Upper lobe of right lung (tissue), 1 donor: ENCODE measurements around the gene PLXND1. TPM values are rescaled to one million over a fixed set of nuclear protein-coding genes. Genes with fewer than 3 reads are reported as not detected.
"Not testable (repeated sequence)": the region's sequence is repeated elsewhere in the genome, so short reads cannot be mapped to it uniquely, and the experiment has no call there.

Source experiments
- ATAC-seq: fragments of 200-7000 bp; cut with Tn5 transposase; one replicate; pipeline ENCODE4 v1.9.1; 2020; ENCODE audit warnings: mild to moderate bottlenecking, moderate library complexity
- DNase-seq: peaks from one replicate; pipeline ENCODE4 v3.0.0-alpha.2; 2020
- H3K27ac ChIP-seq: fragments of 200-600 bp; one replicate; pipeline ENCODE4 v1.8.0; 2022
- H3K27me3 ChIP-seq: fragments of 200-600 bp; one replicate; pipeline ENCODE4 v1.8.0; 2022; ENCODE audit warnings: mild to moderate bottlenecking
- H3K36me3 ChIP-seq: fragments of 200-600 bp; one replicate; pipeline ENCODE4 v1.8.0; 2022
- H3K4me1 ChIP-seq: fragments of 200-600 bp; one replicate; pipeline ENCODE4 v1.8.0; 2022
- H3K4me3 ChIP-seq: fragments of 200-600 bp; one replicate; pipeline ENCODE4 v1.8.0; 2022; ENCODE audit warnings: mild to moderate bottlenecking
- H3K9me3 ChIP-seq: fragments of 200-600 bp; one replicate; pipeline ENCODE4 v1.8.0; 2022
- CTCF ChIP-seq: fragments of 200-600 bp; IDR thresholded peaks from one replicate; pipeline ENCODE4 v1.8.0; 2022; ENCODE audit warnings: antibody characterized with exemption
- intact Hi-C: fragments of 100-400 bp; cut with DNase I; formaldehyde crosslinking; loops from one replicate; pipeline ENCODE4 v1.11.0; 2022
- total RNA-seq: library from RNA; stranded (reverse); fragmentation: NEBNext Ultra II Directional; extraction: Animal tissue kit (Norgen Biotek cat#: 25700); gene quantifications from one replicate; pipeline ENCODE4 v1.2.1, GENCODE V29; 2021
- donor health status: DM: no; HTN: yes; CAD: no; lungs with severe emphysema.

The PLXND1 gene
- total RNA-seq, 1 donor from 2014 or later: 284 TPM

GRCh38 chr3:129519449-129519848 lies 87.0 kb downstream of the PLXND1 start:
- DNase-seq (no peak), ATAC-seq (no peak)
- no peak for TF ChIP-seq CTCF
- Histone ChIP-seq H3K36me3 (no peaks in the 10 kb centered on the region), H3K9me3 (no peaks in the 10 kb centered on the region), H3K27ac (no peak overlapping the region), H3K27me3 (no peaks in the 10 kb centered on the region), H3K4me1 (no peaks in the 10 kb centered on the region), H3K4me3 (no peak overlapping the region)
- intact Hi-C loops: no loop called here

- DNase-seq (peak; percentile 51), ATAC-seq (no peak)
- Histone ChIP-seq H3K36me3 (no peaks in the 10 kb centered on the region), H3K4me1 (no peaks in the 10 kb centered on the region), H3K27ac (no peak overlapping the region), H3K27me3 (no peaks in the 10 kb centered on the region), H3K4me3 (no peak overlapping the region), H3K9me3 (no peaks in the 10 kb centered on the region)
- intact Hi-C loops: no loop called here
- no peak for TF ChIP-seq CTCF
Observed at GRCh38 chr3:129518581-129518980, 87.9 kb downstream of the PLXND1 start.

- H3K27me3 ChIP-seq: no peaks in the 10 kb centered on the region
- ATAC-seq: no peak
- H3K4me1 ChIP-seq: no peaks in the 10 kb centered on the region
- no peak for TF ChIP-seq CTCF
- H3K27ac ChIP-seq: no peak overlapping the region
- intact Hi-C loops: no loop called here
- H3K9me3 ChIP-seq: no peaks in the 10 kb centered on the region
- H3K4me3 ChIP-seq: no peak overlapping the region
- H3K36me3 ChIP-seq: no peaks in the 10 kb centered on the region
- peak; percentile 46 for DNase-seq
Observed at GRCh38 chr3:129518038-129518561, 88.4 kb downstream of the PLXND1 start.

- TF ChIP-seq CTCF: no peak
- H3K4me1 ChIP-seq: no peaks in the 10 kb centered on the region
- intact Hi-C loops: no loop called here
- no peaks in the 10 kb centered on the region for H3K9me3 ChIP-seq
- peaks cover 5% of the 10 kb centered on the region for H3K36me3 ChIP-seq
- H3K27me3 ChIP-seq: no peaks in the 10 kb centered on the region
- H3K4me3 ChIP-seq: no peak overlapping the region
- ATAC-seq: no peak
- no peak overlapping the region for H3K27ac ChIP-seq
- peak; percentile 53 for DNase-seq
Observed at GRCh38 chr3:129517516-129517915, 89.0 kb downstream of the PLXND1 start.

- H3K27ac ChIP-seq, ATAC-seq, intact Hi-C loops, DNase-seq, H3K27me3 ChIP-seq, H3K4me1 ChIP-seq, H3K4me3 ChIP-seq, H3K9me3 ChIP-seq: not testable (repeated sequence)
- peaks cover 10% of the 10 kb centered on the region for H3K36me3 ChIP-seq
Observed at GRCh38 chr3:129515821-129516432, 90.5 kb downstream of the PLXND1 start.

- H3K4me1 ChIP-seq, intact Hi-C loops, H3K27me3 ChIP-seq, H3K27ac ChIP-seq, H3K9me3 ChIP-seq, H3K4me3 ChIP-seq, ATAC-seq: not testable (repeated sequence)
- DNase-seq: peak; percentile 56
- peaks cover 10% of the 10 kb centered on the region for H3K36me3 ChIP-seq
Observed at GRCh38 chr3:129515108-129515820, 91.2 kb downstream of the PLXND1 start.
